GM12874 (cell line): ENCODE measurements around the gene TRAF3.

Experiments
- CTCF ChIP-seq: IDR thresholded peaks from 2 replicates; pipeline ENCODE4 v1.5.1; 2011; ENCODE audit warnings: low read depth, mild to moderate bottlenecking, control low read depth, low read length, moderate library complexity; ENCODE audit not compliant: insufficient read depth

TRAF3 gene

GRCh38 chr14:102952276-102952675 is 175.0 kb downstream of the TRAF3 start:
- no peak for TF ChIP-seq CTCF

GRCh38 chr14:102953100-102953499 is 175.9 kb downstream of the TRAF3 start:
- no peak for TF ChIP-seq CTCF

- TF ChIP-seq CTCF: no peak
Measured at GRCh38 chr14:102954081-102954789, 177.0 kb downstream of the TRAF3 start.

GRCh38 chr14:102955636-102956408 is 178.6 kb downstream of the TRAF3 start:
- no peak for TF ChIP-seq CTCF

GRCh38 chr14:102957222-102957621 is 180.0 kb downstream of the TRAF3 start:
- no peak for TF ChIP-seq CTCF

GRCh38 chr14:102958461-102958860 is 181.2 kb downstream of the TRAF3 start:
- no peak for TF ChIP-seq CTCF
